HL-60 (cell line): ENCODE measurements around the gene COTL1.
A peak's percentile ranks its signal among the peaks of the same experiment; 100 is the strongest.

ENCODE experiments used
- GABPA ChIP-seq: IDR thresholded peaks from 2 replicates; pipeline ENCODE4 v1.6.1; 2012; ENCODE audit warnings: low read depth
- POLR2AphosphoS5 ChIP-seq: IDR thresholded peaks from 2 replicates; pipeline ENCODE4 v1.6.1; 2012; ENCODE audit warnings: low read depth
- REST ChIP-seq: IDR thresholded peaks from 2 replicates; pipeline ENCODE4 v1.6.1; 2012; ENCODE audit warnings: low read depth; ENCODE audit not compliant: insufficient replicate concordance
- SPI1 ChIP-seq: IDR thresholded peaks from 2 replicates; pipeline ENCODE4 v1.6.1; 2012; ENCODE audit warnings: low read depth, mild to moderate bottlenecking, borderline replicate concordance
- TF ChIP-seq, protein P1 (sequence below): IDR thresholded peaks from one replicate; pipeline ENCODE4 v1.5.1; 2011; ENCODE audit warnings: low read length, control low read depth, inconsistent platforms; ENCODE audit not compliant: insufficient read depth

- TF ChIP-seq POLR2AphosphoS5: no peak
- TF ChIP-seq, protein P1, sequence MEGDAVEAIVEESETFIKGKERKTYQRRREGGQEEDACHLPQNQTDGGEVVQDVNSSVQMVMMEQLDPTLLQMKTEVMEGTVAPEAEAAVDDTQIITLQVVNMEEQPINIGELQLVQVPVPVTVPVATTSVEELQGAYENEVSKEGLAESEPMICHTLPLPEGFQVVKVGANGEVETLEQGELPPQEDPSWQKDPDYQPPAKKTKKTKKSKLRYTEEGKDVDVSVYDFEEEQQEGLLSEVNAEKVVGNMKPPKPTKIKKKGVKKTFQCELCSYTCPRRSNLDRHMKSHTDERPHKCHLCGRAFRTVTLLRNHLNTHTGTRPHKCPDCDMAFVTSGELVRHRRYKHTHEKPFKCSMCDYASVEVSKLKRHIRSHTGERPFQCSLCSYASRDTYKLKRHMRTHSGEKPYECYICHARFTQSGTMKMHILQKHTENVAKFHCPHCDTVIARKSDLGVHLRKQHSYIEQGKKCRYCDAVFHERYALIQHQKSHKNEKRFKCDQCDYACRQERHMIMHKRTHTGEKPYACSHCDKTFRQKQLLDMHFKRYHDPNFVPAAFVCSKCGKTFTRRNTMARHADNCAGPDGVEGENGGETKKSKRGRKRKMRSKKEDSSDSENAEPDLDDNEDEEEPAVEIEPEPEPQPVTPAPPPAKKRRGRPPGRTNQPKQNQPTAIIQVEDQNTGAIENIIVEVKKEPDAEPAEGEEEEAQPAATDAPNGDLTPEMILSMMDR: no peak
- no peak for TF ChIP-seq REST
- 0 out of 2 replicates have a peak, but pooled peaks have one; percentile 4 for TF ChIP-seq SPI1
- no peak for TF ChIP-seq GABPA
Observed at GRCh38 chr16:84520725-84521496, 97.0 kb downstream of the COTL1 start.
